Stomach (tissue), 9 donors: Measurements from ENCODE around the gene RPS2. TPM values are rescaled to one million over a fixed set of nuclear protein-coding genes. Genes with fewer than 3 reads are reported as not detected.

Source experiments
- DNase-seq, 2 donors: peaks; one replicate each; pipeline versions ENCODE4 v3.0.0 to v3.0.0-alpha.2; 2013 to 2019
- H3K27ac ChIP-seq, 5 donors: fragments of 200-600 bp in 4 of 5; sonication (generic) in 4 of 5; one replicate each; pipeline ENCODE4 v1.5.1; 2013 to 2019; ENCODE audit warnings: mild to moderate bottlenecking in 1 of 5, moderate library complexity in 1 of 5
- H3K27me3 ChIP-seq, 3 donors: fragments of 200-600 bp; sonication (generic); one replicate each; pipeline ENCODE4 v1.5.1; 2017 to 2019; ENCODE audit warnings: mixed run types in 1 of 3
- H3K36me3 ChIP-seq, 4 donors: fragments of 200-600 bp; sonication (generic); 1 replicate in 3 of 4; 2 replicates in 1 of 4; pipeline ENCODE4 v1.5.1; 2016 to 2019
- H3K4me1 ChIP-seq, 4 donors: fragments of 200-600 bp; sonication (generic); one replicate each; pipeline ENCODE4 v1.5.1; 2016 to 2019
- H3K4me3 ChIP-seq, 4 donors: fragments of 200-600 bp; sonication (generic) in 3 of 4; one replicate each; pipeline ENCODE4 v1.5.1; 2016 to 2019; ENCODE audit warnings: mild to moderate bottlenecking in 1 of 4
- H3K9me3 ChIP-seq, 4 donors: fragments of 200-600 bp; sonication (generic); one replicate each; pipeline ENCODE4 v1.5.1; 2016 to 2019
- CTCF ChIP-seq, 7 experiments: fragments of 450-650 bp in 4 of 7; fragments of 200-600 bp in 3 of 7; sonication (generic) in 3 of 7; IDR thresholded peaks; one replicate each; pipeline ENCODE4 v1.5.1; 2016 to 2019; ENCODE audit warnings: antibody characterized with exemption in 7 of 7, control low read depth in 2 of 7, mild to moderate bottlenecking in 1 of 7
- EP300 ChIP-seq: sonication (generic); formaldehyde crosslinking; IDR thresholded peaks from one replicate; pipeline ENCODE4 v1.6.1; 2017; ENCODE audit warnings: antibody characterized with exemption
- POLR2A ChIP-seq, 4 donors: fragments of 450-650 bp; IDR thresholded peaks; one replicate each; pipeline ENCODE4 v1.6.1; 2016; ENCODE audit warnings: antibody characterized with exemption in 4 of 4, control low read depth in 2 of 4, mild to moderate bottlenecking in 1 of 4, moderate library complexity in 1 of 4
- POLR2AphosphoS5 ChIP-seq, 3 donors: sonication (generic); formaldehyde crosslinking; IDR thresholded peaks; one replicate each; pipeline ENCODE4 v1.6.1; 2016; ENCODE audit warnings: antibody characterized with exemption in 3 of 3
- WGBS, 5 donors: extraction: QIAGEN DNeasy Blood & Tissue Kit in 3 of 5; methylation state at CpG; one replicate each; pipeline versions ENCODE4 v1.1.5 to v1.1.7; 2013 to 2018; 5-methylcytosine and 5-hydroxymethylcytosine counted together
- intact Hi-C: fragments of 100-400 bp; cut with DNase I; formaldehyde crosslinking; loops from one replicate; pipeline ENCODE4 v1.15.1; 2023; ENCODE audit warnings: low total_unique reads
- polyA plus RNA-seq, 3 donors: library from polyadenylated mRNA; stranded (reverse); fragments of 200-250 nt; gene quantifications; one replicate each; pipeline ENCODE4 v1.2.3, GENCODE V29; 2013
- total RNA-seq, 5 donors: library from RNA; depleted of rRNA; stranded (reverse); fragments of >200 nt; gene quantifications; one replicate each; pipeline versions ENCODE4 v1.1.0 to v1.2.3, GENCODE V29; 2014 to 2016
- donor health status: healthy with polysubstance abuse.
- donor health status: Bipolar disorder and iron deficiency.
- donor health status: healthy.

Gene RPS2
- total and polyA plus RNA-seq, 8 donors, result 997 to 4,842 (median 2,511) TPM

- intact Hi-C loops, result no loop called here
- peaks cover 43 to 53% (median 52%) of the 10 kb centered on the region in 4 donors for H3K36me3 ChIP-seq
- no peak overlapping the region for H3K27ac ChIP-seq
- WGBS, 5 donors, result 90 to 94% (median 91%) methylated on average over 28 to 33 of the region's 33 CpGs
- TF ChIP-seq POLR2A (IDR thresholded peaks at IDR 0.05) (no peak), CTCF (IDR thresholded peaks at IDR 0.05) (no peak), POLR2AphosphoS5 (IDR thresholded peaks at IDR 0.05) (no peak), EP300 (no peak)
- peaks cover 4 to 81% (median 36%) of the 10 kb centered on the region in 3 donors for H3K27me3 ChIP-seq
- no peak overlapping the region for H3K4me3 ChIP-seq
- no peak for DNase-seq
- no peaks in the 10 kb centered on the region for H3K9me3 ChIP-seq
- H3K4me1 ChIP-seq, result peaks cover 29 to 63% (median 55%) of the 10 kb centered on the region in 4 donors
Measured at GRCh38 chr16:1976951-1977874, 12.6 kb upstream of the RPS2 start.

GRCh38 chr16:1976216-1976520 is 11.5 kb upstream of the RPS2 start:
- Histone ChIP-seq H3K36me3 (peaks cover 43 to 53% (median 52%) of the 10 kb centered on the region in 4 donors), H3K4me3 (no peak overlapping the region), H3K27ac (no peak overlapping the region), H3K4me1 (peaks cover 31 to 56% (median 51%) of the 10 kb centered on the region in 4 donors), H3K27me3 (peaks cover 4 to 71% (median 29%) of the 10 kb centered on the region in 3 donors), H3K9me3 (no peaks in the 10 kb centered on the region)
- no peak for TF ChIP-seq POLR2A (IDR thresholded peaks at IDR 0.05)
- TF ChIP-seq CTCF (IDR thresholded peaks at IDR 0.05), result no peak
- no peak for TF ChIP-seq POLR2AphosphoS5 (IDR thresholded peaks at IDR 0.05)
- TF ChIP-seq EP300, result no peak
- WGBS, 5 donors, result 92 to 100% (median 94%) methylated on average over 4 to 8 of the region's 8 CpGs
- no peak for DNase-seq
- intact Hi-C loops, result no loop called here

GRCh38 chr16:1975432-1976215 is 11.0 kb upstream of the RPS2 start:
- WGBS, 5 donors, result 88 to 94% (median 91%) methylated on average over 13 to 33 of the region's 33 CpGs
- Histone ChIP-seq H3K9me3 (no peaks in the 10 kb centered on the region), H3K27me3 (peaks cover 2 to 65% (median 24%) of the 10 kb centered on the region in 3 donors), H3K36me3 (peaks cover 43 to 53% (median 52%) of the 10 kb centered on the region in 4 donors), H3K4me3 (no peak overlapping the region), H3K4me1 (peaks cover 35 to 57% (median 51%) of the 10 kb centered on the region in 4 donors), H3K27ac (no peak overlapping the region)
- no peak for TF ChIP-seq CTCF (IDR thresholded peaks at IDR 0.05)
- TF ChIP-seq POLR2AphosphoS5 (IDR thresholded peaks at IDR 0.05), result no peak
- no peak for TF ChIP-seq POLR2A (IDR thresholded peaks at IDR 0.05)
- no peak for TF ChIP-seq EP300
- intact Hi-C loops, result no loop called here
- no peak for DNase-seq
